C4-2B (cell line): ENCODE results near the gene CRIP2.

Source experiments
- H3K27ac ChIP-seq: fragments of 450-650 bp; 2 replicates; pipeline ENCODE4 v1.5.1; 2017
- CTCF ChIP-seq: fragments of 450-650 bp; conservative IDR thresholded peaks from 2 replicates; pipeline ENCODE4 v1.5.1; 2017; ENCODE audit warnings: mild to moderate bottlenecking
- ZFX ChIP-seq: fragments of 450-650 bp; IDR thresholded peaks from 2 replicates; pipeline ENCODE4 v1.6.1; 2017

Gene CRIP2

DNA sequence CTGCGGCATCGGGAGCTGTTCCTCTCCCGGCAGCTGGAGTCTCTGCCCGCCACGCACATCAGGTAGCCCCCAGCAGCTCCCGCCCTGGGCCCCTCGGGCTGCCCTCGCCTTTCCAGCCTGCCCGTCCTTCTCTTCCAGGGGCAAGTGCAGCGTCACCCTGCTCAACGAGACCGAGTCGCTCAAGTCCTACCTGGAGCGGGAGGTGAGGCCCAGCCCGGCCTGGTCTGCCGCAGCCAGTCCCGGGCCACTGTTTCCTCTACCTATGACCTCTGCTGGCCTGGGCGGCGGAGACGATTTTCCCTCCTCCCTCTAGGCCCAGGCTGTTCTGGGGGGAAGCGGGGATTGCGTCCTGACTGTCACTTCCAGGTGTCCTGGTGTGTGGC is 24.5 kb upstream of the CRIP2 start:
- TF ChIP-seq CTCF: no peak
- TF ChIP-seq ZFX: no peak
- no peak overlapping the region for H3K27ac ChIP-seq

DNA sequence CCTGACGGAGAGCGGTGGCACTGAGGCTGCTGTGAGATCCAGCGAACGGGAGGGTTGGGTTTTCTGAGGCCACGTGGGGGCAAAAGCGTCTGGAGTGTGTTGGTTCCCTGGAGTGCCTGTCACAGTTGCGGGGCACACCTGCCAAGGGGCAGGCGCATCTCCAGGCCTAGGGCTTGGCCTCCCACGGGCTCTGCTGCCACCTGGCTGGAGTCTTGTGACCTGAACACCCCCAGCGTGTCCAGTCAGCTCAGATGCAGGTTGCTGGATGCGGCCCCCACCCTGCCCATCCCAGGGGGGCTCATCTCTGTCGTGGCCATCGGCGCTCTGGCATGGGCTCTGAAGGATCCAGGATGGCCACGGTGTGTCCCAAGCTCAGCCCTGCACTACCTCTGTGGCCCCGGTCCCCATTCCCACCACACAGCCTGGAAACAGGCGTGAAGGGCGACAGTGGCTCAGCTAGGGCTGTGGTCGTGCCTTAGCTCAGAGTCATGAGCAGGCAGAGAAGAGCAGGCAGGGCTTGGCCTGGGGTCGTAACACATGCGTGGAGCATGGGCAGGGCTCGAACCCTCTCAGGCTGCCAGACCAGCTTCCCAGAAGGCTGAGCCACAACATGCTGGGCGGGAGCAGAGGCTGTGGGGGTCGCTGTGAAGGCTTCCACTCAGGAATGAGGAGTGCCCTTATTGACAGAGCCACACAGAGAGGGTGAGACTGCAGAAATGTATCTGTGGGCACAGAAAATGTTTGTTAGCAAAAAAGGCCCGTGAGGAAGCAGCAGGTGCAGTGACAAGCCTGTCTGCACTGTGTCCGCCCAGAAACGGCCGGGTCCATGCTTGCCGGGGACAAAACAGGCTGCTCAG is 23.5 kb upstream of the CRIP2 start:
- H3K27ac ChIP-seq: no peak overlapping the region
- no peak for TF ChIP-seq ZFX

GRCh38 chr14:105452963-105453362 is 21.7 kb upstream of the CRIP2 start:
- TF ChIP-seq CTCF: no peak
- no peak for TF ChIP-seq ZFX

DNA sequence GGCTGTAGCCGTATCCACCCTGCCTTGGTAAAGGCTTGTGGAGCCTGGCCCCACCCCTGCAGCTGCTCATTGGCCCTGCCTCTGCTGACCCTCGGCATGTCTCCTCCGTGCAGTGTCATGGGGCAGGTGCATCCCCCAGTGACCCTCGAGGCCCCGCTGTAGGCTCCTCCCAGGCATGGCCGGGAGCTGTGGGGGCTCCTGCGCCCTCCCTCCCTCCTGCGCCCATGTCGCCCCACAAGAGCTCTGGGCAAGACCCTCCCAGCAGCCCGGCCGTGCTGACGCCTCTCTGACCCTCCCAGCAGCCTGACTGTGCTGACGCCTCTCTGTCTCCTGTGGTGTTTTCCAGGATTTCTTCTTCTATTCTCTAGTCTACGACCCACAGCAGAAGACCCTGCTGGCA is 20.8 kb upstream of the CRIP2 start:
- TF ChIP-seq ZFX (no peak), CTCF (no peak)
- H3K27ac ChIP-seq: no peak overlapping the region

More at GRCh38 chr14:105452963-105453362, 21.7 kb upstream of the CRIP2 start:
- no peak overlapping the region for H3K27ac ChIP-seq

DNA sequence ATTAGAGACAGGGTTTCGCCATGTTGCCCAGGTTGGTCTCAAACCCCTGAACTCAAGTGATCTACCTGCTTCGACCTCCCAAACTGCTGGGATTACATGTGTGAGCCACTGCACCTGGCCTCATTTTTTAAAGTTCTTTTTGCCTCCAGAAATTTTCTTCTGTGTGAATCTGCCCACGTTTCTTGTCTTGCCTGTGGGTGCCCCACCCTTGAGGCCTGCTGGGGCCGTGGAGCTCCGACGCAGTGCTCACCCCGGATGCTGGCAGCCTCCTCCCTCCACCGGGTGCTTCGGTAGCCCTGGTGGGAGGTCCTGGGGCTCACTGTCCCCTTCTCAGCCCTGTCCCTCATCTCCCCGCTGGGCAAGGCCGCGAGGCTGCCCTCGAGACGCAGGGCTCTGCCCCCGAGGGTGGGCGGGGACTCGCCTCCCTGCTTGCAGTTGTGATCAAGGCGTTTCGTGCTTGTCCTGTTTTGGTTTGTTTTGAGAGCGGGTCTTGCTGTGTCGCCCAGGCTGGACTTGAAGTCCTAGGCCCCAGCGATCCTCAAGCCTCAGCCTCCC is 19.5 kb upstream of the CRIP2 start:
- TF ChIP-seq ZFX (no peak), CTCF (no peak)
- no peak overlapping the region for H3K27ac ChIP-seq

DNA sequence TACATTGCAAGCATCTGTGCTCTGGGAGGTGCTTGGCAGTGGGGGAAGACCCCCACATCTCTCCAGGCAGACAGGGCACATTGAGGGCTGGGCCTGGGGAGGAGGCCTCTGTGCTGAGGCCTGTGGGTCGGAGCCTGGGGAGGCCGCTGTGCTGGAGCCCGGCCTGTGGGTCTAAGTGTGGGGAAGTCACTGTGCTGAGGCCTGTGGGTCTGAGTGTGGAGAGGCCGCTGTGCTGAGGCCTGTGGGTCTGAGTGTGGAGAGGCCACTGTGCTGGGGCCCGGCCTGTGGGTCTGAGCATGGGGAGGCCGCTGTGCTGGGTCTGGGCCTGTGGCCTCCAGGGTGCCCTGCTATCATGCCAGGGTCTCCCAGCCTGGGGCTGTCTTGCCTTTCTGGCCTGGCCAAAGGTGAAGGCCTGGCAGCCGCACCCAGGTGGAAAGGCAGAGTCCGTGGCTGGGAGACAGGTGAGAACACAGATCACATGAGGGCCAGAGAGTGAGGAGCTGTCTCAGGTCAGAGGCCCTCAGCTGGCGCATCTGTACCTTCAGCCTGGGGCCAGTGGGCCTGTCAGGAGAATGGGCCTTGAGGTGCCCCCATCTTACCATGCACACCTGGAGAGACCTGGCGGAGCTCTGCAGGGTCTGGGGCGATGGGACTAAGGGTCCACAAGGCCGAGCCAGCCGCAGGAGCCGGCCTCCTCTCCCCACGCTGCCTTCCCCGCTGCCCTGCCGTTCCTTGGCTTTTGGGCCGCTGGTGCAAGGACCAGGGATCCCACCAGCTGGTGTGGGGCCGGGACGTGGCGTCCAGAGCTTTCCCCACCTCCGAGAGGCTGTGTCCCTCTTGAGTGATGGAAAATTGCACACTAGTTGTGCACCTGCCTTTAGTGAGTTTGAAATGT is 18.6 kb upstream of the CRIP2 start:
- TF ChIP-seq CTCF: no peak
- no peak for TF ChIP-seq ZFX

GRCh38 chr14:105456736-105457617 is 17.6 kb upstream of the CRIP2 start:
- no peak for TF ChIP-seq CTCF
- no peak for TF ChIP-seq ZFX
- no peak overlapping the region for H3K27ac ChIP-seq

More for the DNA sequence above, 18.6 kb upstream of the CRIP2 start:
- H3K27ac ChIP-seq: no peak overlapping the region
